GM12878 (cell line): ENCODE results near the gene NIPSNAP3A. TPM values are rescaled to one million over a fixed set of nuclear protein-coding genes. Genes with fewer than 3 reads are reported as not detected.

Experiments
- ASH2L ChIP-seq: fragments of 300-600, 200-600 bp; sonication (generic); IDR thresholded peaks from 2 replicates; pipeline ENCODE4 v1.6.1; 2017; ENCODE audit warnings: low read depth, mild to moderate bottlenecking, borderline replicate concordance
- BHLHE40 ChIP-seq, 2 experiments: fragments of 450-650 bp in 1 of 2; IDR thresholded peaks; 2 replicates each; pipeline ENCODE4 v1.6.1; 2011 to 2017; ENCODE audit warnings: low read depth in 2 of 2, borderline replicate concordance in 1 of 2, improper control_type of control experiment in 1 of 2, low read length in 1 of 2, mild to moderate bottlenecking in 1 of 2
- BMI1 ChIP-seq: fragments of 450-650 bp; IDR thresholded peaks from 2 replicates; pipeline ENCODE4 v1.6.1; 2016; ENCODE audit warnings: mild to moderate bottlenecking, moderate library complexity, borderline replicate concordance
- CBX3 ChIP-seq: fragments of 200-600 bp; sonication (generic); IDR thresholded peaks from 2 replicates; pipeline ENCODE4 v1.6.1; 2016; ENCODE audit warnings: low read depth, borderline replicate concordance
- E2F4 ChIP-seq: IDR thresholded peaks from 2 replicates; pipeline ENCODE4 v1.6.1; 2012; ENCODE audit warnings: low read depth, low read length, improper control_type of control experiment
- E4F1 ChIP-seq: fragments of 450-650 bp; IDR thresholded peaks from 2 replicates; pipeline ENCODE4 v1.6.1; 2018; ENCODE audit warnings: borderline replicate concordance, mild to moderate bottlenecking; ENCODE audit not compliant: partially characterized antibody
- EP300 ChIP-seq, 2 experiments: fragments of 150-350 bp in 1 of 2; IDR thresholded peaks; 2 replicates each; pipeline ENCODE4 v1.6.1; 2011 to 2012; ENCODE audit warnings: low read depth in 2 of 2, low read length in 2 of 2, borderline replicate concordance in 1 of 2, improper control_type of control experiment in 1 of 2, inconsistent platforms in 1 of 2; ENCODE audit not compliant: control insufficient read depth in 1 of 2
- FOXM1 ChIP-seq: IDR thresholded peaks from 2 replicates; pipeline ENCODE4 v1.6.1; 2012; ENCODE audit warnings: low read depth, mild to moderate bottlenecking, inconsistent platforms, low read length, moderate library complexity
- IKZF1 ChIP-seq: fragments of 450-650 bp; conservative IDR thresholded peaks from 2 replicates; pipeline ENCODE4 v1.6.1; 2017; ENCODE audit warnings: antibody characterized with exemption, mild to moderate bottlenecking
- IKZF2 ChIP-seq, 2 experiments: fragments of 450-650 bp; IDR thresholded peaks; 2 replicates each; pipeline ENCODE4 v1.6.1; 2017; ENCODE audit warnings: mild to moderate bottlenecking in 2 of 2, moderate library complexity in 2 of 2
- MEF2B ChIP-seq: fragments of 450-650 bp; IDR thresholded peaks from 2 replicates; pipeline ENCODE4 v1.6.1; 2018; ENCODE audit warnings: mild to moderate bottlenecking, moderate library complexity; ENCODE audit not compliant: partially characterized antibody, poor library complexity, severe bottlenecking
- MLLT1 ChIP-seq: fragments of 450-650 bp; IDR thresholded peaks from 2 replicates; pipeline ENCODE4 v1.6.1; 2016; ENCODE audit warnings: mild to moderate bottlenecking
- NBN ChIP-seq: fragments of 450-650 bp; IDR thresholded peaks from 2 replicates; pipeline ENCODE4 v1.6.1; 2016
- NFXL1 ChIP-seq: fragments of 450-650 bp; IDR thresholded peaks from 2 replicates; pipeline ENCODE4 v1.6.1; 2017; ENCODE audit warnings: antibody characterized with exemption, mild to moderate bottlenecking, borderline replicate concordance
- RELB ChIP-seq: fragments of 450-650 bp; IDR thresholded peaks from 2 replicates; pipeline ENCODE4 v1.6.1; 2017; ENCODE audit warnings: low read depth, mild to moderate bottlenecking, moderate library complexity
- SKIL ChIP-seq: fragments of 450-650 bp; IDR thresholded peaks from 2 replicates; pipeline ENCODE4 v1.6.1; 2017; ENCODE audit warnings: mild to moderate bottlenecking, low read depth, inconsistent platforms; ENCODE audit not compliant: poor library complexity, severe bottlenecking
- SMC3 ChIP-seq: IDR thresholded peaks from 2 replicates; pipeline ENCODE4 v1.6.1; 2011; ENCODE audit warnings: low read length, improper control_type of control experiment, borderline replicate concordance
- SREBF2 ChIP-seq: IDR thresholded peaks from 2 replicates; pipeline ENCODE4 v1.6.1; 2012; ENCODE audit warnings: mild to moderate bottlenecking, low read length
- ZNF384 ChIP-seq: IDR thresholded peaks from 2 replicates; pipeline ENCODE4 v1.6.1; 2012; ENCODE audit warnings: low read depth, mild to moderate bottlenecking, low read length, improper control_type of control experiment, borderline replicate concordance
- polyA plus RNA-seq, 11 experiments: library from polyadenylated mRNA; depleted of rRNA in 4 of 11; unstranded in 6 of 11; stranded (reverse) in 5 of 11; fragments of >200 nt; fragmentation: Nextera tagmentation in 4 of 11; fragmentation: Illumina TruSeq in 1 of 11; extraction: Ambion mirVana in 4 of 11; extraction: Trizol in 1 of 11; gene quantifications; 1 replicate in 1 of 11; 2 replicates in 10 of 11; pipeline versions ENCODE4 v1.2.1 to v1.2.3, GENCODE V29; 2011 to 2016; ENCODE audit warnings: inconsistent platforms in 2 of 11, missing spikeins in 2 of 11, low read depth in 1 of 11
- total RNA-seq, 4 experiments: library from RNA; depleted of rRNA in 3 of 4; stranded (reverse); fragments of >200 nt in 3 of 4; fragmentation: Illumina TruSeq in 1 of 4; extraction: Trizol in 1 of 4; gene quantifications; 2 replicates each; pipeline versions ENCODE4 v1.2.1 to v1.2.3, GENCODE V29; 2013 to 2021

Gene NIPSNAP3A
- total and polyA plus RNA-seq, 10 of the 15 experiments (the other 5 are each of a cell fraction or from before 2014, with no cell fraction given), result 19.1 to 87.2 (median 34.0) TPM

- TF ChIP-seq EP300 (IDR thresholded peaks at IDR 0.05; ENCODE audit: borderline replicate concordance in 1 of 2, control insufficient read depth in 1 of 2, low read depth in 2 of 2, low read length in 2 of 2), result peak in 1 of 2 experiments; percentile 7; a peak in 1 of 4 replicates
- TF ChIP-seq ASH2L, result no peak
- no peak for TF ChIP-seq FOXM1
- TF ChIP-seq IKZF1, result peak; percentile 46; the same call in 1 of the 2 replicates
- TF ChIP-seq SKIL, result peak; percentile 47
- no peak for TF ChIP-seq NFXL1
- TF ChIP-seq E4F1, result no peak
- TF ChIP-seq SREBF2, result no peak
- TF ChIP-seq E2F4, result no peak
- TF ChIP-seq MLLT1, result 0 out of 2 replicates have a peak, but pooled peaks have one; percentile 43
- no peak for TF ChIP-seq SMC3
- peak; percentile 98 for TF ChIP-seq MEF2B
- TF ChIP-seq NBN, result 0 out of 2 replicates have a peak, but pooled peaks have one; percentile 34
- no peak for TF ChIP-seq BMI1
- TF ChIP-seq RELB, result peak; percentile 37; the same call in 1 of the 2 replicates
- TF ChIP-seq ZNF384, result no peak
- TF ChIP-seq CBX3, result no peak
- TF ChIP-seq BHLHE40 (IDR thresholded peaks at IDR 0.05; ENCODE audit: borderline replicate concordance in 1 of 2, low read depth in 2 of 2, low read length in 1 of 2), result 0 out of 4 replicates have a peak, but pooled peaks of 1 of the 2 experiments have one; percentile 9
- TF ChIP-seq IKZF2 (IDR thresholded peaks at IDR 0.05), result peak; percentile 61 to 66; a peak in 3 of 4 replicates
These were observed 25.4 kb downstream of the NIPSNAP3A start (continued) for GRCh38 chr9:104772714-104773510.
